Rectal smooth muscle tissue (tissue), 1 donor: ENCODE results near the gene CD63.
A peak's percentile ranks its signal among the peaks of the same experiment; 100 is the strongest.

ENCODE experiments used
- H3K27ac ChIP-seq: one replicate; pipeline ENCODE4 v1.7.0; 2013; ENCODE audit warnings: low read depth, low read length, inconsistent platforms
- H3K27me3 ChIP-seq: one replicate; pipeline ENCODE4 v1.7.0; 2013; ENCODE audit warnings: low read length; ENCODE audit not compliant: control insufficient read depth, insufficient read depth
- H3K36me3 ChIP-seq: one replicate; pipeline ENCODE4 v1.7.0; 2013; ENCODE audit warnings: low read length; ENCODE audit not compliant: control insufficient read depth, insufficient read depth
- H3K4me1 ChIP-seq: one replicate; pipeline ENCODE4 v1.7.0; 2013; ENCODE audit warnings: low read length; ENCODE audit not compliant: control insufficient read depth, insufficient read depth
- H3K4me3 ChIP-seq: one replicate; pipeline ENCODE4 v1.7.0; 2013; ENCODE audit warnings: low read length
- H3K9ac ChIP-seq: one replicate; pipeline ENCODE4 v1.7.0; 2013; ENCODE audit warnings: low read length

The CD63 gene

GRCh38 chr12:55684761-55685370, 43.9 kb downstream of the CD63 start:
- H3K9ac ChIP-seq: no peak overlapping the region

DNA sequence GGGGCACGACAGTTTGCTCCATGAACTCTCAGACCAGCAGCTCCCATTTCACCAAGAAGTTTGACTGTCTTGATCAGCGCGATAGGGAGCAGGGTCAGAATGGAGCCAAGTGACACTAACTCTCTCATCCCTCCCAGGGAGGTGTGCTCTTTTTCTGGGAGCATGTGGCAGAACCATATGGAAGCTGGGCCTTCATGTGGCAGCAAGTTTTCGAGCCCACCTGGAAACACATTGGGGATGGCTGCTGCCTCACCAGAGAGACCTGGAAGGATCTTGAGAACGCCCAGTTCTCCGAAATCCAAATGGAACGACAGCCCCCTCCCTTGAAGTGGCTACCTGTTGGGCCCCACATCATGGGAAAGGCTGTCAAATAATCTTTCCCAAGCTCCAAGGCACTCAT, 45.1 kb downstream of the CD63 start:
- Histone ChIP-seq H3K4me3 (no peak overlapping the region), H3K4me1 (peaks cover 6% of the 10 kb centered on the region), H3K27me3 (no peaks in the 10 kb centered on the region), H3K9ac (no peak overlapping the region), H3K27ac (no peak overlapping the region), H3K36me3 (peaks cover 5% of the 10 kb centered on the region)

More at GRCh38 chr12:55684761-55685370, 43.9 kb downstream of the CD63 start:
- no peaks in the 10 kb centered on the region for H3K27me3 ChIP-seq
- no peak overlapping the region for H3K27ac ChIP-seq
- H3K4me3 ChIP-seq: no peak overlapping the region
- H3K36me3 ChIP-seq: peaks cover 5% of the 10 kb centered on the region
- H3K4me1 ChIP-seq: peaks cover 6% of the 10 kb centered on the region

GRCh38 chr12:55682087-55682796, 46.6 kb downstream of the CD63 start:
- Histone ChIP-seq H3K27me3 (no peaks in the 10 kb centered on the region), H3K27ac (no peak overlapping the region), H3K4me3 (peak overlapping the region; percentile 71), H3K36me3 (no peaks in the 10 kb centered on the region), H3K4me1 (peaks cover 6% of the 10 kb centered on the region), H3K9ac (no peak overlapping the region)

GRCh38 chr12:55681142-55682077, 47.4 kb downstream of the CD63 start:
- H3K9ac ChIP-seq: peak overlapping the region; percentile 24
- H3K4me1 ChIP-seq: peaks cover 6% of the 10 kb centered on the region
- no peaks in the 10 kb centered on the region for H3K27me3 ChIP-seq
- H3K36me3 ChIP-seq: no peaks in the 10 kb centered on the region
- H3K4me3 ChIP-seq: peak overlapping the region; percentile 71
- H3K27ac ChIP-seq: peak overlapping the region; percentile 37

DNA sequence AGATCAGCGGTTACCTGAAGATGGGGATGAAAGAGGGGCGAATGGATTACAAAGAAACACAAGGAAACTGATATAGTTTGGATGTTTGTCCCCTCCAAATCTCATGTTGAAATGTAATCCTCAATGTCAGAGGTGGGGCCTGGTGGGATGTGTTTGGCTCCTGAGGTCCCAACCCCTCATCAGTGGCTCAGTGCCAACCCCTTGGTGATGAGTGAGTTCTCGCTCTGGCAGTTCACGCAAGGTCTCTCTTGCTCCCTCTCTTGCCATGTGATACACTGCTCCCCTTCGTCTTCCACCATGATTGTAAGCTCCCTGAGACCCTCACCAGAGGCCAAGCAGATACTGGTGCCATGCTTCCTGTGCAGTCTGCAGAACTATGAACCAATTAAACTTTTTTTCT, 49.1 kb downstream of the CD63 start:
- H3K36me3 ChIP-seq: no peaks in the 10 kb centered on the region
- H3K27ac ChIP-seq: no peak overlapping the region
- H3K4me1 ChIP-seq: peaks cover 6% of the 10 kb centered on the region
- H3K4me3 ChIP-seq: no peak overlapping the region
- no peaks in the 10 kb centered on the region for H3K27me3 ChIP-seq
- no peak overlapping the region for H3K9ac ChIP-seq

GRCh38 chr12:55676707-55677106, 52.1 kb downstream of the CD63 start:
- H3K9ac ChIP-seq: no peak overlapping the region
- no peaks in the 10 kb centered on the region for H3K27me3 ChIP-seq
- peaks cover 5% of the 10 kb centered on the region for H3K4me1 ChIP-seq
- H3K36me3 ChIP-seq: no peaks in the 10 kb centered on the region
- no peak overlapping the region for H3K27ac ChIP-seq
- H3K4me3 ChIP-seq: no peak overlapping the region

- no peak overlapping the region for H3K4me3 ChIP-seq
- H3K9ac ChIP-seq: no peak overlapping the region
- H3K27ac ChIP-seq: no peak overlapping the region
- H3K27me3 ChIP-seq: no peaks in the 10 kb centered on the region
- H3K36me3 ChIP-seq: no peaks in the 10 kb centered on the region
- no peaks in the 10 kb centered on the region for H3K4me1 ChIP-seq
Measured at GRCh38 chr12:55675666-55676065, 53.1 kb downstream of the CD63 start.
